ENCODE data around the gene C1GALT1C1L.

C1GALT1C1L gene

GRCh38 chr2:43676322-43677050, at the start of gene C1GALT1C1L:
TSS of gene C1GALT1C1L (minus strand) at chr2:43676429. CDS start at chr2:43676322, 107 bp downstream.
- Histone ChIP-seq H3K36me3 (ENCODE audit: control insufficient read depth, insufficient read depth, low read length) (no peaks in the 10 kb centered on the region), H3K27me3 (ENCODE audit: control insufficient read depth, insufficient read depth, low read length) (no peaks in the 10 kb centered on the region), H3K27ac (ENCODE audit: low read length) (no peak within 1 kb of the TSS), H3K4me1 (ENCODE audit: control insufficient read depth, insufficient read depth, low read length) (no peaks in the 10 kb centered on the region), H3K4me3 (ENCODE audit: low read length) (no peak within 1 kb of the TSS; the same call in 1 of the 2 replicates), H3K9me3 (ENCODE audit: control insufficient read depth, insufficient read depth, low read length) (no peaks in the 10 kb centered on the region)
- no peak for DNase-seq (ENCODE audit: low read depth, low spot score)
- no CpG with 5 or more reads among the region's 27 CpGs for WGBS (ENCODE audit: insufficient coverage, insufficient read length)

DNA sequence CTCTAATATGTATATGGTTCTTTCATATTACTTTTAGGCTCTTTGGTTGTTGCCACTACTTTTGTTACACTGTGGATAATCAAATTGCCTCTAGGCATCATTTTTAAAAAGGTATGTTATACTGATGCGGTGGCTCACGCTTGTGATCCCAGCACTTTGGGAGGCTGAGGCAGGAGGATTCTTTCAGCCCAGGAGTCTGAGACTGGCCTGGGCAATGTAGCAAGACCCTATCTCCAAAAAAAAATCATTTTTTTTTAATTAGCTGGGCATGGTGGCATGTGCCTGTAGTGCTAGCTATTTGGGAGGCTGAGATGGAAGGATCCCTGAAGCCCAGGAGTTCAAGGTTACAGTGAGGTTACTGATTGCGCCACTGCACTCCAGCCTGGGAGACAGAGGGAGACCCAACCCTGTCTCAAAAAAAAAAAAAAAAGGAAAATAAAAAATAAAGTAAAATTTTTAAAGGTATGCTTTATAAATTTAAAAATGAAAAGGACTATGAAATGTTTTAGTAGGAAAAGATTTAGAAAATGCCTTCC, 49.5 kb upstream of the C1GALT1C1L start:
- no peak for DNase-seq (ENCODE audit: low read depth, low spot score)
- no peaks in the 10 kb centered on the region for H3K9me3 ChIP-seq (ENCODE audit: control insufficient read depth, insufficient read depth, low read length)
- no peaks in the 10 kb centered on the region for H3K27me3 ChIP-seq (ENCODE audit: control insufficient read depth, insufficient read depth, low read length)
- H3K4me3 ChIP-seq (ENCODE audit: low read length) = no peak overlapping the region
- H3K27ac ChIP-seq (ENCODE audit: low read length) = no peak overlapping the region
- peaks cover 4% of the 10 kb centered on the region for H3K4me1 ChIP-seq (ENCODE audit: control insufficient read depth, insufficient read depth, low read length)
- no peaks in the 10 kb centered on the region for H3K36me3 ChIP-seq (ENCODE audit: control insufficient read depth, insufficient read depth, low read length)
- WGBS (ENCODE audit: insufficient coverage, insufficient read length) = no CpG with 5 or more reads among the region's 3 CpGs

DNA sequence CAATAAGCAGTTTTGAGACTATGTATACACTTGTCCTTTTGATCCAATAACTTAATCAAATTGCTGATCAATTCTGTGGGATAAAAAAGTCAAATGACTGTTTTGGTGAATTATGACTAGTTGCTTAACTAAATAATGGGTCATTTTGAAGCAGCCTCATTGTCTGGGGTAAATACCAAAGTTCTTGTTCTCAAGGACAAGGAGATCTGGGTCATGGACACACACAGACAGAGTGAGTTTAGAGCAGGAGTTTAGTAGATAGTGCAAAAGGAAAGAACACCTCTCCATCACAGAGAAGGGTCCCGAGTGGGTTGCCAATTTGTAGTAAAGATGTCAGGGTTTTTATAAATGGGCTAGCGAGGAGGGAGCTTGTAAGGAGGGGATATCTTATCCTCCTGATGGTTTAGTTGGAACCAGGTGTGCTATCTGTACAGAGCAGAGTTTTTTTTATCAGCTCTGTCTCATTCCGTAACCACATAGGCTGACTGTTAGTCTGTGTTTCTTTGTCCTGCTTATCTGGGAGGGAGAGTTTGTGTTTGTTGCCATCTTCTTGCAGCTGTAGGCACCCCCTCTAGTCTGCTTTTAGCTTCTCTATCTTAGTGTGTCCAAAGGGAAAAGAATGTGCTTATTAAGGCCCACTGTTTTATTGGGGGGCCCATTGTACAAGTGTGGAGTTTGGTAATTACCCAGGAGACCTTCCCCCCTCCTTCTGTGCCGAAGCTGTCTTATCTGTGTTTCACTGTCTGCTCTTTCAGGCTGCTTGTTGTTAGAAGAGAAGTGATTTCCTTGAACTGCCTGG, 48.7 kb upstream of the C1GALT1C1L start:
- no CpG with 5 or more reads among the region's 4 CpGs for WGBS (ENCODE audit: insufficient coverage, insufficient read length)
- no peaks in the 10 kb centered on the region for H3K9me3 ChIP-seq (ENCODE audit: control insufficient read depth, insufficient read depth, low read length)
- no peak for DNase-seq (ENCODE audit: low read depth, low spot score)
- no peaks in the 10 kb centered on the region for H3K36me3 ChIP-seq (ENCODE audit: control insufficient read depth, insufficient read depth, low read length)
- no peak overlapping the region for H3K27ac ChIP-seq (ENCODE audit: low read length)
- H3K4me3 ChIP-seq (ENCODE audit: low read length) = no peak overlapping the region
- H3K4me1 ChIP-seq (ENCODE audit: control insufficient read depth, insufficient read depth, low read length) = peaks cover 3% of the 10 kb centered on the region
- no peaks in the 10 kb centered on the region for H3K27me3 ChIP-seq (ENCODE audit: control insufficient read depth, insufficient read depth, low read length)

DNA sequence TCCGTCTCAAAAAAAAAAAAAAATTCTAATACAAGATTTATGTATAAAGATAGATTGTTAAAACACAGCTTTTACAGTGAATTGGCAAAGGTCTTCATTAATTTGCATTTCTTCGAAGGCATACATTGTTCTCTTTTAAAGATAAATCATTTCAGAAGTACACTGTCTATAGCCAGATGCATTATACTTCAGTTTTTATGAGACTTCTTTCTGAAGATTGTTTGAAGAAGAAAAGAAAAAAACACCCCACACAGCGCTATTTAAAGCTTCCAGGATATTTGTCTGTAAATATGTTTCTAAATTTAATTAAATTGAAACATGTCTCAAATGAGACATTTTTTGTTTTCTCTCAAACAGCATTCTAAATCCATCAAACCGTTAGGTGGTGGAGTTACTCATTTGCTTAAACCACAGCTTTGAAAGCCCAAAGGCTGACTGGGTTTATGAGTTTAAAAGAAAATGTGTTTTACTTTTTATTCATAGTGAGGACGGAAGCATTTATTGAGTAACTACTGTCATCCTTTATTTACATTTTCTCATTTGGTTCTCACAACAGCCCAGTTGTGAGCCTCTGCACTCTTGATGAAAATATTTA, 42.4 kb upstream of the C1GALT1C1L start:
- WGBS (ENCODE audit: insufficient coverage, insufficient read length) = no CpG with 5 or more reads among the region's 5 CpGs
- Histone ChIP-seq H3K27me3 (ENCODE audit: control insufficient read depth, insufficient read depth, low read length) (no peaks in the 10 kb centered on the region), H3K4me1 (ENCODE audit: control insufficient read depth, insufficient read depth, low read length) (peaks cover 3% of the 10 kb centered on the region; the same call in 1 of the 2 replicates), H3K27ac (ENCODE audit: low read length) (no peak overlapping the region), H3K4me3 (ENCODE audit: low read length) (no peak overlapping the region), H3K9me3 (ENCODE audit: control insufficient read depth, insufficient read depth, low read length) (no peaks in the 10 kb centered on the region), H3K36me3 (ENCODE audit: control insufficient read depth, insufficient read depth, low read length) (no peaks in the 10 kb centered on the region)
- no peak for DNase-seq (ENCODE audit: low read depth, low spot score)

DNA sequence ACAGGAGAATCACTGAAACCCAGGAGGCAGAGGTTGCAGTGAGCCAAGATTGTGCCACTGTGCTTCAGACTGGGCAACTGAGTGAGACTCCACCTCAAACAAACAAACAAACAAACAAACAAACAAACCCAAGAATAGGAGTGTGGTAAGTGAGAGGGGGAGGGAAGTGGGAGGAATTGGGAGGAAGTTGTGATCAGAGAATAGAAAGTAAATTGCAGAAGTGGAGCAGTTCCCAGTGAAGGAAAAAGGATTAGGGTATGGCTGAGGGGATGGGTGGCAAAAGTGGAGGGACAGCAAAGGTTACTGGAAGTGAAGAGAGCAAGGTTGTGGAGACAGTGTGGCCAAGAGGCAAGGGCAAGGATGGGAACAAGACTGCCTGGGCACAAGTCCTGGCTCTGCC, 41.1 kb upstream of the C1GALT1C1L start:
- Histone ChIP-seq H3K4me3 (ENCODE audit: low read length) (no peak overlapping the region), H3K27me3 (ENCODE audit: control insufficient read depth, insufficient read depth, low read length) (no peaks in the 10 kb centered on the region), H3K36me3 (ENCODE audit: control insufficient read depth, insufficient read depth, low read length) (no peaks in the 10 kb centered on the region), H3K27ac (ENCODE audit: low read length) (no peak overlapping the region), H3K9me3 (ENCODE audit: control insufficient read depth, insufficient read depth, low read length) (no peaks in the 10 kb centered on the region), H3K4me1 (ENCODE audit: control insufficient read depth, insufficient read depth, low read length) (peaks cover 3% of the 10 kb centered on the region; the same call in 1 of the 2 replicates)
- no peak for DNase-seq (ENCODE audit: low read depth, low spot score)

- Histone ChIP-seq H3K27me3 (ENCODE audit: control insufficient read depth, insufficient read depth, low read length) (no peaks in the 10 kb centered on the region), H3K9me3 (ENCODE audit: control insufficient read depth, insufficient read depth, low read length) (no peaks in the 10 kb centered on the region), H3K4me3 (ENCODE audit: low read length) (no peak overlapping the region), H3K27ac (ENCODE audit: low read length) (no peak overlapping the region), H3K4me1 (ENCODE audit: control insufficient read depth, insufficient read depth, low read length) (peaks cover 3% of the 10 kb centered on the region; the same call in 1 of the 2 replicates), H3K36me3 (ENCODE audit: control insufficient read depth, insufficient read depth, low read length) (no peaks in the 10 kb centered on the region)
- no peak for DNase-seq (ENCODE audit: low read depth, low spot score)
- no CpG with 5 or more reads among the region's 4 CpGs for whole genome bisulfite sequencing (ENCODE audit: insufficient coverage, insufficient read length)
Measured at GRCh38 chr2:43715300-43716098, 39.3 kb upstream of the C1GALT1C1L start.

- DNase-seq (ENCODE audit: low read depth, low spot score) = no peak
- Histone ChIP-seq H3K4me3 (ENCODE audit: low read length) (no peak overlapping the region), H3K36me3 (ENCODE audit: control insufficient read depth, insufficient read depth, low read length) (no peaks in the 10 kb centered on the region), H3K27me3 (ENCODE audit: control insufficient read depth, insufficient read depth, low read length) (no peaks in the 10 kb centered on the region), H3K4me1 (ENCODE audit: control insufficient read depth, insufficient read depth, low read length) (peaks cover 3% of the 10 kb centered on the region; the same call in 1 of the 2 replicates), H3K9me3 (ENCODE audit: control insufficient read depth, insufficient read depth, low read length) (no peaks in the 10 kb centered on the region), H3K27ac (ENCODE audit: low read length) (no peak overlapping the region)
- WGBS (ENCODE audit: insufficient coverage, insufficient read length) = no CpG with 5 or more reads among the region's 2 CpGs
Measured at GRCh38 chr2:43714164-43714563, 37.9 kb upstream of the C1GALT1C1L start.

DNA sequence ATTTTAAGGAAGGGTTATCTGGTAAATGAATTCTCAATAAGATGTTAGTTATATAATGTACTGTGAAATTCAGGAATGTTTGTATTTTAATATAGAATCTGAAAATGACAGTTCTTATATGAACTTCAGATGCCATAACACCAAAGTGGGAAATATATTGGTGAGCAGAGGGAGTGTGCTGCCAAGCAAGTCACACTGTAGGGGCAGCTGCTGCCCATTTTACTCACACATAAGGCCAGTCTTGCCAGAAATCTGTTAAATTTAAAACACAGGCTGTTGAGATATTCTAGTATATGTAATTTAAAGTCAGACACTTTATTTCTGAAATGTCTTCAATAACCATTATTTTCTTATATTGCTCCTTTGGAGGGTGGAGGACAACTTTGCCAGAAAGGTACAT, 34.6 kb upstream of the C1GALT1C1L start:
- Histone ChIP-seq H3K27me3 (ENCODE audit: control insufficient read depth, insufficient read depth, low read length) (no peaks in the 10 kb centered on the region), H3K4me1 (ENCODE audit: control insufficient read depth, insufficient read depth, low read length) (peaks cover 3% of the 10 kb centered on the region; the same call in 1 of the 2 replicates)

GRCh38 chr2:43708891-43709290, 32.7 kb upstream of the C1GALT1C1L start:
- no peaks in the 10 kb centered on the region for H3K27me3 ChIP-seq (ENCODE audit: control insufficient read depth, insufficient read depth, low read length)
- H3K9me3 ChIP-seq (ENCODE audit: control insufficient read depth, insufficient read depth, low read length) = no peaks in the 10 kb centered on the region
- no peak for DNase-seq (ENCODE audit: low read depth, low spot score)
- no peaks in the 10 kb centered on the region for H3K4me1 ChIP-seq (ENCODE audit: control insufficient read depth, insufficient read depth, low read length)
- no peaks in the 10 kb centered on the region for H3K36me3 ChIP-seq (ENCODE audit: control insufficient read depth, insufficient read depth, low read length)
- H3K4me3 ChIP-seq (ENCODE audit: low read length) = no peak overlapping the region
- no peak overlapping the region for H3K27ac ChIP-seq (ENCODE audit: low read length)

More for the DNA sequence above, 34.6 kb upstream of the C1GALT1C1L start:
- H3K4me3 ChIP-seq (ENCODE audit: low read length) = no peak overlapping the region
- no peak overlapping the region for H3K27ac ChIP-seq (ENCODE audit: low read length)
- H3K9me3 ChIP-seq (ENCODE audit: control insufficient read depth, insufficient read depth, low read length) = no peaks in the 10 kb centered on the region
- H3K36me3 ChIP-seq (ENCODE audit: control insufficient read depth, insufficient read depth, low read length) = no peaks in the 10 kb centered on the region
- DNase-seq (ENCODE audit: low read depth, low spot score) = no peak

- Histone ChIP-seq H3K9me3 (ENCODE audit: control insufficient read depth, insufficient read depth, low read length) (no peaks in the 10 kb centered on the region), H3K27me3 (ENCODE audit: control insufficient read depth, insufficient read depth, low read length) (no peaks in the 10 kb centered on the region), H3K4me3 (ENCODE audit: low read length) (no peak overlapping the region), H3K4me1 (ENCODE audit: control insufficient read depth, insufficient read depth, low read length) (no peaks in the 10 kb centered on the region), H3K27ac (ENCODE audit: low read length) (no peak overlapping the region), H3K36me3 (ENCODE audit: control insufficient read depth, insufficient read depth, low read length) (no peaks in the 10 kb centered on the region)
- no peak for DNase-seq (ENCODE audit: low read depth, low spot score)
- no CpG with 5 or more reads among the region's 6 CpGs for WGBS (ENCODE audit: insufficient coverage, insufficient read length)
Measured at GRCh38 chr2:43708178-43708577, 31.9 kb upstream of the C1GALT1C1L start.
